GM12874 (cell line): Measurements from ENCODE around the gene FDCSP.
A peak's percentile ranks its signal among the peaks of the same experiment; 100 is the strongest.

Experiments used
- TF ChIP-seq, protein P1 (sequence below): IDR thresholded peaks from 2 replicates; pipeline ENCODE4 v1.5.1; 2011; ENCODE audit warnings: low read depth, mild to moderate bottlenecking, control low read depth, low read length, moderate library complexity; ENCODE audit not compliant: insufficient read depth

FDCSP gene

DNA sequence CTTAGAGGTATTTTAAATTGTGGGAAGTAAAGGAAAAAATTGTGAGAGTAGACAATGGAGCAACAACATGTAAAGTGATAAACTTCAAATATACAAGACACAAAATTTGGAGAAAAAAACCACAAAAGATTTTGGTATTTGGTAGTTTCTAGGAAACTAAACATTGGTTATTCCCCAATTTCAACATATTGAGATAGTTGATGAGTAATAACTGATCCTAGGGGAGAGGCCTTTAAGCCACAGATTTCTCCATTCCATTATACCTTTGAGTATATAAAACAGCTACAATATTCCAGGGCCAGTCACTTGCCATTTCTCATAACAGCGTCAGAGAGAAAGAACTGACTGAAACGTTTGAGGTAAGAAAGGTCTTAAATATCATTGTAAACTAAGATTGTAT lies at the start of gene FDCSP:
Gene FDCSP (plus strand): TSS at position 301 of the 400 bp plus-strand sequence. CDS start 5,071 bp downstream, outside the sequence.
- TF ChIP-seq, protein P1, sequence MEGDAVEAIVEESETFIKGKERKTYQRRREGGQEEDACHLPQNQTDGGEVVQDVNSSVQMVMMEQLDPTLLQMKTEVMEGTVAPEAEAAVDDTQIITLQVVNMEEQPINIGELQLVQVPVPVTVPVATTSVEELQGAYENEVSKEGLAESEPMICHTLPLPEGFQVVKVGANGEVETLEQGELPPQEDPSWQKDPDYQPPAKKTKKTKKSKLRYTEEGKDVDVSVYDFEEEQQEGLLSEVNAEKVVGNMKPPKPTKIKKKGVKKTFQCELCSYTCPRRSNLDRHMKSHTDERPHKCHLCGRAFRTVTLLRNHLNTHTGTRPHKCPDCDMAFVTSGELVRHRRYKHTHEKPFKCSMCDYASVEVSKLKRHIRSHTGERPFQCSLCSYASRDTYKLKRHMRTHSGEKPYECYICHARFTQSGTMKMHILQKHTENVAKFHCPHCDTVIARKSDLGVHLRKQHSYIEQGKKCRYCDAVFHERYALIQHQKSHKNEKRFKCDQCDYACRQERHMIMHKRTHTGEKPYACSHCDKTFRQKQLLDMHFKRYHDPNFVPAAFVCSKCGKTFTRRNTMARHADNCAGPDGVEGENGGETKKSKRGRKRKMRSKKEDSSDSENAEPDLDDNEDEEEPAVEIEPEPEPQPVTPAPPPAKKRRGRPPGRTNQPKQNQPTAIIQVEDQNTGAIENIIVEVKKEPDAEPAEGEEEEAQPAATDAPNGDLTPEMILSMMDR: no peak

- TF ChIP-seq, protein P1: no peak
Observed at GRCh38 chr4:70177090-70177489, 48.8 kb upstream of the FDCSP start.

DNA sequence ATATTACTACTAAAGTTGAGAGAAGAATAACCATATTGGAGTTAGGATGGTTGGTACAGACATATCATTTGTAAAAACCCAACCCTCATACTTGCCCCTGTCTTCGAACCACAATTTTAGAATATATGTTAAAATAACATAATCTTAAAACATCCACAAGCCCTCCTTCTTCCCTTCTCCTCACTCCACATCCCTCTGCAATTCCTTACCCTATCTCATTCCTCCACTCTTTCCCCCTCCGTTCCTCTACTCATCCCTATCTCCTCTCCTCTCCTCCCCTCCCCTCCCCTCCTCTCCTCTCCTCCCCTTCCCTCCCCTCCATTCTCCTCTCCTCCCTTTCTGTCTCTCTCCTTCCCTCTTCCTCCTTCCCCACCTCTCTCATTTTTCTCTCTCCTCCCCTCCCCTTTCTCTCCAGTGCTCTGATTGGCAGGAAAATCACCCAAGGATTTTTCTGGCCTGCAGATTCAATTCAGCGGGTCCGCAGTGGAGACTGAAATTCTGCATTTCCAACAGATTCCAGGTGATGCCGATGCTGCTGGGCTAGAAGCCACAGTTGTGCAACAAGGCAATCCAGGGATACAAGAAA lies 47.8 kb upstream of the FDCSP start:
- TF ChIP-seq, protein P1: no peak

GRCh38 chr4:70179811-70180210 lies 46.1 kb upstream of the FDCSP start:
- TF ChIP-seq, protein P1: no peak

DNA sequence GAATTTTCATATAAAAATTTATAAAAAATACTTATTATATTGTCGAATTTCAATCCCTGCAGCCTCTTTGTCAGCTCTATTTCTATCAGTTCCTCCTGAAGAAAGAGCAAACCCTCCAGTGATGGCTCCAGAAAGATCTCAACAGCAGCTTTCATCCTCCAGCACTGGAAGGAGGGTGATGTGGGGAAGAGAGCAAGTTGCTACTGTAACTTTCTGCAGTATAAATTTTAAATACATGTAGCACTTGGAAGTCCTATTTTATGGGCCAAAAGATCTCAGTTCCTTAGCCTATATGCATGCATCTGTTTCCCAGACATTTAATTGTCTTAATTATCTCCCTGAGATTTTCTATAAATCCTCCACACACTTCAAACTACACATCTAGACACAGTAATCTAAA lies 44.1 kb upstream of the FDCSP start:
- TF ChIP-seq, protein P1: no peak

- TF ChIP-seq, protein P1: no peak
Observed at GRCh38 chr4:70182517-70183167, 43.3 kb upstream of the FDCSP start.

DNA sequence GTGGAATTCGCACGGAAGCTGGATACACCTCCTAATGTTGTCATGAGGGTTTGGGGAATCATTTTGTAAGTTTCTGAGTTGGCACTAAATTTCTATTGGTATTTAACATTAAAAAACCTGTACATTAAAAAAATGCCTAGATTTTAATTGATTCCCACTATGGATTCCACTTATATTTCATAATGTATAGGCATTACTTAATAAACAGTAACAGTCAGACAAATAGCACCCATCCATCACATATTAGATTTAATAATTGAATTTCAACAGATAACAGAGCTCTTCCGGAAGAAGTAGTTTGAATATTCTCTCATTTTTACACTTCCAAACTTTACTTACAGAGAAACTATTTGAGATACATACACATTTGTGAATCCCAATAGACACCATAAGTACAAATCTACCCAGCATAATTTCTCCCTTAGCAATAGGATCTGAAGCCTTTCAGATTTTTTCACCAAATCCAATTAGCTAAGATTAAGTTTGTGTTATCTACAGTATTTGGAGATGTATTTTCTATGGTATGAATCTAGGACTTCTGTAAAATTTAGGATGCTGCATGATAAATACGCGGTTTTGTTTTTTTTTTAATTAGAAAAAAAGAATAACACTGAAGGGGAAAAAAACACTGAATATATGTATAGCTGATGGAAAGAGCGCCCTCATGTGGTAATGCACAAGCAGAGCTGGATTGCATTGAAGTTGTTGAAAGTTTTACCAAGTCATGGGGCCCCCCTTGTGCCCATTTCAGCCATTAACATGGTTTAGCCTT lies 42.6 kb upstream of the FDCSP start:
- TF ChIP-seq, protein P1: peak; percentile 73
